AG09309 (cell line): ENCODE measurements around the gene ECT2L.

Experiments
- DNase-seq: peaks from one replicate; pipeline ENCODE4 v3.0.0-alpha.2; 2010; ENCODE audit warnings: low read depth
- H3K4me3 ChIP-seq: 2 replicates; pipeline ENCODE4 v1.5.1; 2011; ENCODE audit warnings: mild to moderate bottlenecking, low read depth, low read length, moderate library complexity; ENCODE audit not compliant: control insufficient read depth
- TF ChIP-seq, protein P1 (sequence below): IDR thresholded peaks from 2 replicates; pipeline ENCODE4 v1.5.1; 2011; ENCODE audit warnings: mild to moderate bottlenecking, low read depth, low read length, inconsistent platforms; ENCODE audit not compliant: insufficient read depth, control insufficient read depth; ENCODE audit errors: missing control alignments

Gene ECT2L

GRCh38 chr6:138785079-138785478 is 10.8 kb upstream of the ECT2L start:
- no peak for DNase-seq
- TF ChIP-seq, protein P1, sequence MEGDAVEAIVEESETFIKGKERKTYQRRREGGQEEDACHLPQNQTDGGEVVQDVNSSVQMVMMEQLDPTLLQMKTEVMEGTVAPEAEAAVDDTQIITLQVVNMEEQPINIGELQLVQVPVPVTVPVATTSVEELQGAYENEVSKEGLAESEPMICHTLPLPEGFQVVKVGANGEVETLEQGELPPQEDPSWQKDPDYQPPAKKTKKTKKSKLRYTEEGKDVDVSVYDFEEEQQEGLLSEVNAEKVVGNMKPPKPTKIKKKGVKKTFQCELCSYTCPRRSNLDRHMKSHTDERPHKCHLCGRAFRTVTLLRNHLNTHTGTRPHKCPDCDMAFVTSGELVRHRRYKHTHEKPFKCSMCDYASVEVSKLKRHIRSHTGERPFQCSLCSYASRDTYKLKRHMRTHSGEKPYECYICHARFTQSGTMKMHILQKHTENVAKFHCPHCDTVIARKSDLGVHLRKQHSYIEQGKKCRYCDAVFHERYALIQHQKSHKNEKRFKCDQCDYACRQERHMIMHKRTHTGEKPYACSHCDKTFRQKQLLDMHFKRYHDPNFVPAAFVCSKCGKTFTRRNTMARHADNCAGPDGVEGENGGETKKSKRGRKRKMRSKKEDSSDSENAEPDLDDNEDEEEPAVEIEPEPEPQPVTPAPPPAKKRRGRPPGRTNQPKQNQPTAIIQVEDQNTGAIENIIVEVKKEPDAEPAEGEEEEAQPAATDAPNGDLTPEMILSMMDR = no peak
- no peak overlapping the region for H3K4me3 ChIP-seq

DNA sequence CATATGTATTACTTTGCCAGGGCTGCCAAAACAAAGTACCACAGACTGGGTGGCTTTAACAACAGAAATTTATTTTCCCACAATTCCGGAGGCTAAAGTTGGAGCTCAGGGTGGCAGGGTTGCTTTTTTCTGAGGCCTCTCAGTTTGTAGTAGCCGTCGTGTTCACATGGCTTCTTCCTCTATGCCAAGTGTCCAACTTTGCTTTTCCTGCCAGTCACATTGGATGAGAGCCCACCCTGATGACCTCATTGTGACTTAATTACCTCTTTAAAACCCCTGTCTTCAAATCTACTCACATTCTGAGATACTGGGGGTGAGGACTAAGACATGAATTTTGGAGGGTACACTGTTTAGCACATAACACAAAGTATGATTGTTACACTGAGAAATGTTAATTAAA is 9.9 kb upstream of the ECT2L start:
- no peak for DNase-seq
- H3K4me3 ChIP-seq = no peak overlapping the region
- TF ChIP-seq, protein P1 = no peak

- TF ChIP-seq, protein P1 = no peak
- no peak for DNase-seq
- no peak overlapping the region for H3K4me3 ChIP-seq
These were observed 8.7 kb upstream of the ECT2L start for GRCh38 chr6:138787138-138787537.

DNA sequence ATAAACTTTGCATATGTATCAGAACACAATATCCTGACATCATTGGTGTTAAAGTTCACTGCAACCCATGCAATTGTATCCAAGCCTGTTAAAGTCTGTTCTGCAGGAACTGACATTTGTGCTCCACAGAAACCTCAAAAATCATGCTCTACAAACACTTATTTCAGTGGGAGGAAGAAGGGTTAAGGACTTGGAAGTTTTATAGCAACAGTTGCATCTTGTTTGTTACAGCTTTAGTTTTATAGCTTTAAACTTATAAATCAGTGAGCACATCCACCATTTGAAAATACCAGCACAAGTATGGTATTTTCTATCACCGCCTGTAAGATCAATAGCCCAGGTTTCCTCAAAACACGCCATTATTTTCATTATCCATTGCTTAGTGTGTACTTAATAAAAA is 884 bp downstream of the ECT2L start:
- TF ChIP-seq, protein P1 = no peak
- H3K4me3 ChIP-seq = no peak overlapping the region
- DNase-seq = no peak

GRCh38 chr6:138797806-138798446 is 2.0 kb downstream of the ECT2L start:
- no peak for DNase-seq
- TF ChIP-seq, protein P1 = no peak
- no peak overlapping the region for H3K4me3 ChIP-seq

GRCh38 chr6:138800377-138801150 is 4.7 kb downstream of the ECT2L start:
- no peak overlapping the region for H3K4me3 ChIP-seq
- TF ChIP-seq, protein P1 = no peak
- DNase-seq = no peak

GRCh38 chr6:138803331-138803730 is 7.4 kb downstream of the ECT2L start:
- TF ChIP-seq, protein P1 = no peak
- H3K4me3 ChIP-seq = no peak overlapping the region
- DNase-seq = no peak
